CD14-positive monocyte (primary cell): Measurements from ENCODE around the gene HSPA12A. TPM values are rescaled to one million over a fixed set of nuclear protein-coding genes. Genes with fewer than 3 reads are reported as not detected.

Experiments
- DNase-seq, 3 donors: peaks; one replicate each; pipeline ENCODE4 v3.0.0-alpha.2; 2011 to 2022
- H2AFZ ChIP-seq: 2 replicates; pipeline ENCODE4 v1.6.0; 2012; ENCODE audit warnings: mild to moderate bottlenecking, low read depth, low read length, inconsistent platforms; ENCODE audit not compliant: insufficient read depth, poor library complexity, severe bottlenecking
- H3K27ac ChIP-seq, 2 donors: 1 replicate in 1 of 2; 2 replicates in 1 of 2; pipeline ENCODE4 v1.5.1; 2012 to 2013; ENCODE audit warnings: low read length in 2 of 2, control low read depth in 1 of 2, inconsistent platforms in 1 of 2, low read depth in 1 of 2, mild to moderate bottlenecking in 1 of 2
- H3K27me3 ChIP-seq, 2 donors: one replicate each; pipeline versions ENCODE4 v1.6.0 to v1.6.1; 2011 to 2013; ENCODE audit warnings: low read length in 2 of 2; ENCODE audit not compliant: control insufficient read depth in 2 of 2, insufficient read depth in 2 of 2
- H3K36me3 ChIP-seq, 2 donors: replicated peaks in 1 of 2; 1 replicate in 1 of 2; 2 replicates in 1 of 2; pipeline versions ENCODE4 v1.5.1 to v1.6.1; 2012 to 2013; ENCODE audit warnings: low read length in 2 of 2, control low read depth in 1 of 2, inconsistent platforms in 1 of 2, mild to moderate bottlenecking in 1 of 2; ENCODE audit not compliant: insufficient read depth in 2 of 2, control insufficient read depth in 1 of 2
- H3K4me1 ChIP-seq, 2 donors: 1 replicate in 1 of 2; 2 replicates in 1 of 2; pipeline versions ENCODE4 v1.5.1 to v1.6.1; 2012 to 2013; ENCODE audit warnings: low read length in 2 of 2, control low read depth in 1 of 2, inconsistent platforms in 1 of 2, mild to moderate bottlenecking in 1 of 2, moderate library complexity in 1 of 2; ENCODE audit not compliant: insufficient read depth in 2 of 2, control insufficient read depth in 1 of 2
- H3K4me2 ChIP-seq: replicated peaks from 2 replicates; pipeline ENCODE3; 2012; ENCODE audit warnings: low read length, moderate library complexity, mild to moderate bottlenecking; ENCODE audit not compliant: poor library complexity, severe bottlenecking; ENCODE audit errors: extremely low read depth
- H3K4me3 ChIP-seq, 3 experiments: fragments of 200-600 bp in 1 of 3; sonication (generic) in 1 of 3; replicated peaks in 1 of 3; 1 replicate in 2 of 3; 2 replicates in 1 of 3; pipeline ENCODE4 v1.5.1; 2011 to 2013; ENCODE audit warnings: low read length in 3 of 3, mild to moderate bottlenecking in 3 of 3, control low read depth in 2 of 3, low read depth in 2 of 3, inconsistent platforms in 1 of 3, moderate library complexity in 1 of 3
- H3K79me2 ChIP-seq: 2 replicates; pipeline ENCODE4 v1.6.0; 2012; ENCODE audit warnings: mild to moderate bottlenecking, control low read depth, inconsistent platforms, low read length, moderate library complexity; ENCODE audit not compliant: insufficient read depth
- H3K9ac ChIP-seq: 2 replicates; pipeline ENCODE4 v1.6.0; 2017; ENCODE audit warnings: low read length, mild to moderate bottlenecking; ENCODE audit not compliant: insufficient read depth, poor library complexity, severe bottlenecking
- H3K9me3 ChIP-seq, 2 donors: replicated peaks in 1 of 2; 1 replicate in 1 of 2; 2 replicates in 1 of 2; pipeline versions ENCODE4 v1.5.1 to v1.6.1; 2012 to 2013; ENCODE audit warnings: low read length in 2 of 2, control low read depth in 1 of 2; ENCODE audit not compliant: control insufficient read depth in 1 of 2, insufficient read depth in 1 of 2
- H4K20me1 ChIP-seq: 2 replicates; pipeline ENCODE4 v1.6.0; 2012; ENCODE audit warnings: mild to moderate bottlenecking, low read length, control low read depth, moderate library complexity; ENCODE audit not compliant: insufficient read depth
- H3K27ac Mint-ChIP-seq, 7 donors: one replicate each; pipeline ENCODE4 v1.8.0; 2020; ENCODE audit warnings: mild to moderate bottlenecking in 7 of 7, mixed read lengths in 7 of 7, moderate library complexity in 6 of 7, inconsistent platforms in 2 of 7
- H3K27me3 Mint-ChIP-seq, 3 donors: one replicate each; pipeline ENCODE4 v1.8.0; 2021 to 2022; ENCODE audit warnings: low read depth in 3 of 3, mild to moderate bottlenecking in 3 of 3, mixed read lengths in 3 of 3, moderate library complexity in 3 of 3, inconsistent platforms in 1 of 3
- H3K36me3 Mint-ChIP-seq, 2 donors: one replicate each; pipeline ENCODE4 v1.8.0; 2020; ENCODE audit warnings: mixed read lengths in 2 of 2, inconsistent platforms in 1 of 2, mild to moderate bottlenecking in 1 of 2
- H3K4me1 Mint-ChIP-seq: one replicate; pipeline ENCODE4 v1.8.0; 2020; ENCODE audit warnings: mild to moderate bottlenecking, mixed read lengths
- H3K4me3 Mint-ChIP-seq, 2 donors: one replicate each; pipeline ENCODE4 v1.8.0; 2020; ENCODE audit warnings: mild to moderate bottlenecking in 2 of 2, mixed read lengths in 2 of 2, moderate library complexity in 1 of 2
- H3K9me3 Mint-ChIP-seq, 7 donors: one replicate each; pipeline ENCODE4 v1.8.0; 2020 to 2022; ENCODE audit warnings: mixed read lengths in 7 of 7, mild to moderate bottlenecking in 6 of 7, moderate library complexity in 6 of 7, inconsistent platforms in 2 of 7
- WGBS: methylation state at CpG from one replicate; pipeline ENCODE4 v1.1.5; 2013; ENCODE audit warnings: missing lambda C conversion rate; ENCODE audit not compliant: insufficient coverage; 5-methylcytosine and 5-hydroxymethylcytosine counted together
- intact Hi-C, 2 donors: fragments of 100-400 bp; cut with micrococcal nuclease; formaldehyde crosslinking; loops; one replicate each; pipeline versions ENCODE4 v1.15.0 to v1.15.1; 2023
- polyA plus RNA-seq, 3 donors: library from polyadenylated mRNA; depleted of rRNA in 1 of 3; unstranded in 2 of 3; stranded (reverse) in 1 of 3; fragments of 300-500 nt in 2 of 3; fragments of >200 nt in 1 of 3; fragmentation: Illumina TruSeq in 2 of 3; gene quantifications; 1 replicate in 2 of 3; 2 replicates in 1 of 3; pipeline ENCODE4 v1.2.3, GENCODE V29; 2012 to 2021
- TF ChIP-seq, protein P1 (sequence below): fragments of 200-600 bp; IDR thresholded peaks from one replicate; pipeline ENCODE4 v1.8.0; 2022; ENCODE audit warnings: antibody characterized with exemption, mild to moderate bottlenecking

Gene HSPA12A
- polyA plus RNA-seq, 3 donors: 0.01 TPM; not detected in 2

DNA sequence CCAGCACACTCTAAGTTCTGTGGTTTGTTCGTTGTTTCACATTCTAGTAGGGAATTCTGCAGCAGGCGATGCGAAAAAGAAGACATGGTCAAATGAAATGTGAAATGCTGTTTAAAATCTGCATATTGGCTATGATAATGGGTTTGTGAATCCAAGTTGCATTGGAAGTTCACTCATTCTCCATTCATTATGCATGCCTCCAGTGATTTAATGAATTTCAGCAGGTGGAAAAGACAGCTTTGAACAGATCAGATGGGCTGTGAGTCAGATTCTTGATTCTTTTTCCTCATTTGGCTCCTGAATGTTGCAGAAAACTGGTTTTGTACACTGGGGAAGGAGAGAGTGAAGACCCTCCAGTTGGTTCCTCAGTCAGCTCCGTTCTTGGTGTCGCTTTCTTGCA is 69.5 kb downstream of the HSPA12A start:
- DNase-seq: no peak
- intact Hi-C loops: no loop called here
- Histone ChIP-seq H2AFZ (no peak overlapping the region), H3K36me3 (no peaks in the 10 kb centered on the region), H3K9me3 (no peaks in the 10 kb centered on the region), H3K4me3 (no peak overlapping the region), H3K27ac (no peak overlapping the region), H3K4me1 (no peaks in the 10 kb centered on the region), H3K4me2 (no peak overlapping the region), H3K79me2 (no peaks in the 10 kb centered on the region), H4K20me1 (no peaks in the 10 kb centered on the region), H3K27me3 (peaks cover 0 to 9% of the 10 kb centered on the region in 2 donors), H3K9ac (no peak overlapping the region)
- H3K4me3 Mint-ChIP-seq: no peak overlapping the region
- no peaks in the 10 kb centered on the region for H3K4me1 Mint-ChIP-seq
- H3K9me3 Mint-ChIP-seq: no peaks in the 10 kb centered on the region
- WGBS: no CpG with 5 or more reads among the region's 5 CpGs
- TF ChIP-seq, protein P1, sequence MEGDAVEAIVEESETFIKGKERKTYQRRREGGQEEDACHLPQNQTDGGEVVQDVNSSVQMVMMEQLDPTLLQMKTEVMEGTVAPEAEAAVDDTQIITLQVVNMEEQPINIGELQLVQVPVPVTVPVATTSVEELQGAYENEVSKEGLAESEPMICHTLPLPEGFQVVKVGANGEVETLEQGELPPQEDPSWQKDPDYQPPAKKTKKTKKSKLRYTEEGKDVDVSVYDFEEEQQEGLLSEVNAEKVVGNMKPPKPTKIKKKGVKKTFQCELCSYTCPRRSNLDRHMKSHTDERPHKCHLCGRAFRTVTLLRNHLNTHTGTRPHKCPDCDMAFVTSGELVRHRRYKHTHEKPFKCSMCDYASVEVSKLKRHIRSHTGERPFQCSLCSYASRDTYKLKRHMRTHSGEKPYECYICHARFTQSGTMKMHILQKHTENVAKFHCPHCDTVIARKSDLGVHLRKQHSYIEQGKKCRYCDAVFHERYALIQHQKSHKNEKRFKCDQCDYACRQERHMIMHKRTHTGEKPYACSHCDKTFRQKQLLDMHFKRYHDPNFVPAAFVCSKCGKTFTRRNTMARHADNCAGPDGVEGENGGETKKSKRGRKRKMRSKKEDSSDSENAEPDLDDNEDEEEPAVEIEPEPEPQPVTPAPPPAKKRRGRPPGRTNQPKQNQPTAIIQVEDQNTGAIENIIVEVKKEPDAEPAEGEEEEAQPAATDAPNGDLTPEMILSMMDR: no peak
- H3K36me3 Mint-ChIP-seq: no peaks in the 10 kb centered on the region
- no peak overlapping the region for H3K27ac Mint-ChIP-seq
- H3K27me3 Mint-ChIP-seq: peaks cover 15 to 33% (median 18%) of the 10 kb centered on the region in 3 donors

DNA sequence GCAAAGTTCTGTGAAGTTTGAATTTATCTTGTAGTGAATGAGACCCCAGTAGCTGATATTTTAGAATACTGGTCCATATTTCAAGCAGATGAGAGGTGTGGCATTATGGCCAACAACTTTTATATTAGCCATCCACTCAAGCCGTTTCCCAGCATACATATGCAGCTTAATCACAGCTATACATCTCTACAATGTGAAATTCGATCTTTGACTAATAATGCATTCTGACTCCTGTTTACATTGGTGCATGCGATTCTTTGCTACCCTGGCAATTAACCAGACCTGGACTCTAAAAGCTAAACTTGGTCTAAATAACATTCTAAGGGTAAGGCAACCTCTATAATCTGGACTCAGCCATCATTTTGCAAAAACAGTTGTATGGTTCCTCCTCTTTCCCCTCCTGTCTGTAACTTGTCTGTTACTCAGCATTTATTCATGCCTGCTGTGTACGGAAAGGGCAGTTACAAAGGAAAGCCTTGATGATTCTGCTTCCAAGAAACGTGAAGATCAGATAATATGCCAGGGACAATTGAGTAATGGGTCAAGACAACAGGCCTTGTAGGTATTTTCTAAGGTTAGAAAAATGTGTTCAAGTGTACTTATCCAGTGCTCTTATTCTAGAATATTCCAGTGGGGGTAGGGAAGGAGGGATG is 71.0 kb downstream of the HSPA12A start:
- TF ChIP-seq, protein P1: no peak
- Histone ChIP-seq H3K79me2 (no peaks in the 10 kb centered on the region), H3K9me3 (no peaks in the 10 kb centered on the region), H3K36me3 (no peaks in the 10 kb centered on the region), H3K27ac (no peak overlapping the region), H2AFZ (no peak overlapping the region), H4K20me1 (no peaks in the 10 kb centered on the region), H3K9ac (no peak overlapping the region), H3K27me3 (peaks cover 0 to 9% of the 10 kb centered on the region in 2 donors), H3K4me1 (no peaks in the 10 kb centered on the region), H3K4me3 (no peak overlapping the region), H3K4me2 (no peak overlapping the region)
- Mint-ChIP-seq H3K27me3 (peaks cover 13 to 35% (median 18%) of the 10 kb centered on the region in 3 donors), H3K4me3 (peak overlapping the region in 1 of 2 donors; percentile 11), H3K36me3 (no peaks in the 10 kb centered on the region), H3K4me1 (no peaks in the 10 kb centered on the region), H3K27ac (no peak overlapping the region), H3K9me3 (peaks cover 0 to 3% (median 0%) of the 10 kb centered on the region in 7 donors)
- intact Hi-C loops: no loop called here
- DNase-seq: no peak
- WGBS: 70% methylated on average over 5 of the region's 5 CpGs
